Endothelial cell of umbilical vein (primary cell): ENCODE measurements around the gene TMEM98. TPM values are rescaled to one million over a fixed set of nuclear protein-coding genes. Genes with fewer than 3 reads are reported as not detected.

Experiments used
- BruUV-seq: library from RNA; stranded (reverse); fragments of 400-500 nt; replicated peaks from 2 replicates; lab custom pipeline; 2021; lab: Mats Ljungman, UMichigan
- CTCF ChIA-PET: fragments of 300-600, 350-600 bp; sonication (Branson Sonifier 250); formaldehyde crosslinking; loops from one replicate; lab custom pipeline; 2021; ENCODE audit warnings: antibody characterized with exemption, inconsistent platforms; lab: Charles Lee
- POLR2A ChIA-PET: fragments of 300-600, 350-600 bp; sonication (Branson Sonifier 250); formaldehyde crosslinking; loops from one replicate; lab custom pipeline; 2021; ENCODE audit warnings: antibody characterized with exemption, inconsistent platforms; lab: Charles Lee
- DNase-seq: peaks from one replicate; pipeline ENCODE4 v3.0.0-alpha.2; 2011; ENCODE audit warnings: low read depth, low spot score
- FAIRE-seq: peaks from 2 replicates; lab custom pipeline; 2011; peaks lifted over from hg19 to GRCh38; lab: Jason Lieb, UNC
- H2AFZ ChIP-seq: 2 replicates; pipeline ENCODE4 v1.6.0; 2012; ENCODE audit warnings: low read depth, low read length, control low read depth, inconsistent platforms
- H3K27ac ChIP-seq: 2 replicates; pipeline ENCODE4 v1.5.1; 2011; ENCODE audit warnings: low read depth, mild to moderate bottlenecking, control low read depth, low read length, moderate library complexity; ENCODE audit not compliant: insufficient read depth
- H3K27me3 ChIP-seq, 2 experiments: 2 replicates each; pipeline versions ENCODE4 v1.6.0 to v1.6.1; 2011; ENCODE audit warnings: low read length in 2 of 2, mixed read lengths in 1 of 2; ENCODE audit not compliant: control insufficient read depth in 2 of 2, insufficient read depth in 2 of 2
- H3K36me3 ChIP-seq, 2 experiments: 2 replicates in 1 of 2; 3 replicates in 1 of 2; pipeline ENCODE4 v1.5.1; 2011; ENCODE audit warnings: low read length in 2 of 2, mild to moderate bottlenecking in 1 of 2, moderate library complexity in 1 of 2; ENCODE audit not compliant: control insufficient read depth in 2 of 2, insufficient read depth in 2 of 2; ENCODE audit errors: extremely low read depth in 1 of 2
- H3K4me1 ChIP-seq: 3 replicates; pipeline ENCODE4 v1.5.1; 2011; ENCODE audit warnings: mild to moderate bottlenecking, low read length; ENCODE audit not compliant: control insufficient read depth, insufficient read depth; ENCODE audit errors: extremely low read depth
- H3K4me2 ChIP-seq: 2 replicates; pipeline ENCODE4 v1.6.1; 2011; ENCODE audit warnings: low read length, control low read depth, mixed read lengths; ENCODE audit not compliant: insufficient read depth
- H3K4me3 ChIP-seq, 3 experiments: fragments of 200-600 bp in 1 of 3; sonication (generic), shearing (Covaris generic) in 1 of 3; replicated peaks in 1 of 3; 2 replicates each; pipeline ENCODE4 v1.5.1; 2011 to 2016; ENCODE audit warnings: control low read depth in 3 of 3, low read length in 3 of 3, mild to moderate bottlenecking in 2 of 3, inconsistent platforms in 1 of 3, low read depth in 1 of 3, moderate library complexity in 1 of 3; ENCODE audit not compliant: insufficient read depth in 1 of 3
- H3K79me2 ChIP-seq: 2 replicates; pipeline ENCODE4 v1.6.0; 2012; ENCODE audit warnings: low read length, inconsistent platforms; ENCODE audit not compliant: control insufficient read depth, insufficient read depth
- H3K9ac ChIP-seq: replicated peaks from 2 replicates; pipeline ENCODE3; 2011; ENCODE audit warnings: low read length, control low read depth; ENCODE audit not compliant: insufficient read depth; ENCODE audit errors: extremely low read depth
- H3K9me1 ChIP-seq: replicated peaks from 3 replicates; pipeline ENCODE4 v1.6.0; 2011; ENCODE audit warnings: mild to moderate bottlenecking, low read length; ENCODE audit not compliant: control insufficient read depth, insufficient read depth; ENCODE audit errors: extremely low read depth
- H3K9me3 ChIP-seq: replicated peaks from 2 replicates; pipeline ENCODE4 v1.5.1; 2012; ENCODE audit warnings: low read length, inconsistent platforms; ENCODE audit not compliant: control insufficient read depth, insufficient read depth
- H4K20me1 ChIP-seq: replicated peaks from 2 replicates; pipeline ENCODE3; 2011; ENCODE audit warnings: mild to moderate bottlenecking, low read length; ENCODE audit not compliant: control insufficient read depth, insufficient read depth; ENCODE audit errors: extremely low read depth
- EZH2 ChIP-seq: IDR thresholded peaks from 2 replicates; pipeline ENCODE4 v1.6.1; 2012; ENCODE audit warnings: borderline replicate concordance, low read depth, mild to moderate bottlenecking, moderate library complexity, low read length, inconsistent platforms; ENCODE audit not compliant: severe bottlenecking
- FOS ChIP-seq: IDR thresholded peaks from 2 replicates; pipeline ENCODE4 v1.6.1; 2011; ENCODE audit warnings: mild to moderate bottlenecking, low read length, moderate library complexity, borderline replicate concordance; ENCODE audit not compliant: insufficient read depth
- JUN ChIP-seq: IDR thresholded peaks from 2 replicates; pipeline ENCODE4 v1.6.1; 2011; ENCODE audit warnings: borderline replicate concordance, low read depth; ENCODE audit not compliant: insufficient read length, insufficient read depth
- POLR2A ChIP-seq: IDR thresholded peaks from 2 replicates; pipeline ENCODE4 v1.6.1; 2012; ENCODE audit warnings: low read depth, mild to moderate bottlenecking, control low read depth, low read length
- POLR2AphosphoS5 ChIP-seq: IDR thresholded peaks from 2 replicates; pipeline ENCODE4 v1.6.1; 2012; ENCODE audit warnings: low read depth, mild to moderate bottlenecking, control low read depth, low read length, moderate library complexity; ENCODE audit not compliant: insufficient read depth
- dilution Hi-C: fragments of 300-500 bp; cut with MboI; formaldehyde crosslinking; loops from one replicate; pipeline ENCODE4 v1.15.0; 2019; ENCODE audit warnings: low sequenced_read_pairs; ENCODE audit not compliant: extremely low pct_ligation_motif_present
- intact Hi-C: fragments of 100-400 bp; cut with micrococcal nuclease; formaldehyde crosslinking; loops from one replicate; pipeline ENCODE4 v1.10.0; 2022
- polyA plus RNA-seq, 4 experiments: library from polyadenylated mRNA; depleted of rRNA in 3 of 4; stranded (reverse) in 3 of 4; unstranded in 1 of 4; fragments of >200 nt; gene quantifications; 2 replicates each; pipeline versions ENCODE4 v1.2.1 to v1.2.3, GENCODE V29; 2011 to 2012; ENCODE audit warnings: missing spikeins in 1 of 4
- total RNA-seq: library from RNA; stranded (reverse); gene quantifications from 2 replicates; pipeline ENCODE4 v1.2.3, GENCODE V29; 2021
- TF ChIP-seq, protein P1 (sequence below), 2 donors: IDR thresholded peaks; 1 replicate in 1 of 2; 2 replicates in 1 of 2; pipeline ENCODE4 v1.5.1; 2011; ENCODE audit warnings: low read length in 2 of 2, mild to moderate bottlenecking in 2 of 2, moderate library complexity in 2 of 2, control low read depth in 1 of 2, inconsistent platforms in 1 of 2, low read depth in 1 of 2; ENCODE audit not compliant: insufficient read depth in 1 of 2; ENCODE audit errors: extremely low read depth in 1 of 2
- TF ChIP-seq, protein P2 (sequence below): IDR thresholded peaks from 2 replicates; pipeline ENCODE4 v1.6.1; 2011; ENCODE audit not compliant: insufficient read depth, insufficient read length

Gene TMEM98
- total and polyA plus RNA-seq, 2 donors (not counting 3 experiments of a cell fraction or from before 2014, with no cell fraction given), result 83.6 to 456 TPM

DNA sequence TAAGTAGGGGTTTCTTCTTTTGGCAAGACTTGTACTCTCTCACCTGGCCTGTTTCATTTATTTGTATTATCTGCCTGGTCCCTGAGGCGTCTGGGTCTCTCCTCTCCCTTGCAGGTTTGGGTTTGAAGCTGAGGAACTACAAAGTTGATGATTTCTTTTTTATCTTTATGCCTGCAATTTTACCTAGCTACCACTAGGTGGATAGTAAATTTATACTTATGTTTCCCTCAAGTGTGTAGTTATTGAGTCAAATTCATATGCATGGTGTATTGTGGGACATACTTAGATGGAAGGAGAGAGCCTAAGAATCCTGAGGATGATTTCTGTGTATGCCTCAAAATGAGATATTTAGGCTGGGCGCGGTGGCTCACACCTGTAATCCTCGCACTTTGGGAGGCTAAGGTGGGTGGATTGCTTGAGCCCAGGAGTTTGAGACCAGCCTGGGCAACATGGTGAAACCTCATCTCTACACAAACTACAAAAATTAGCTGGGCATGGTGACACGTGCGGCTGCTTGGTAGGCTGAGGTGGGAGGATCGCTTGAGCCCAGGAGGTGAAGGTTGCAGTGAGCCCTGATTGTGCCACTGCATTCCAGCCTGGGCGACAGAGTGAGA lies 13.6 kb downstream of the TMEM98 start:
- CTCF ChIA-PET, result interaction anchor here (0.6 to 2.0 kb wide), 17 partner anchors 9 to 810 kb away, joined by 3 to 8 read pairs (median 3); no protein-coding TSS in a partner anchor
- dilution Hi-C loops, result no loop called here

More for the DNA sequence above, 13.6 kb downstream of the TMEM98 start:
- no peak for FAIRE-seq
- no peak for TF ChIP-seq FOS
- no peak for TF ChIP-seq POLR2A
- TF ChIP-seq EZH2, result no peak
- TF ChIP-seq JUN, result no peak
- TF ChIP-seq, protein P1, sequence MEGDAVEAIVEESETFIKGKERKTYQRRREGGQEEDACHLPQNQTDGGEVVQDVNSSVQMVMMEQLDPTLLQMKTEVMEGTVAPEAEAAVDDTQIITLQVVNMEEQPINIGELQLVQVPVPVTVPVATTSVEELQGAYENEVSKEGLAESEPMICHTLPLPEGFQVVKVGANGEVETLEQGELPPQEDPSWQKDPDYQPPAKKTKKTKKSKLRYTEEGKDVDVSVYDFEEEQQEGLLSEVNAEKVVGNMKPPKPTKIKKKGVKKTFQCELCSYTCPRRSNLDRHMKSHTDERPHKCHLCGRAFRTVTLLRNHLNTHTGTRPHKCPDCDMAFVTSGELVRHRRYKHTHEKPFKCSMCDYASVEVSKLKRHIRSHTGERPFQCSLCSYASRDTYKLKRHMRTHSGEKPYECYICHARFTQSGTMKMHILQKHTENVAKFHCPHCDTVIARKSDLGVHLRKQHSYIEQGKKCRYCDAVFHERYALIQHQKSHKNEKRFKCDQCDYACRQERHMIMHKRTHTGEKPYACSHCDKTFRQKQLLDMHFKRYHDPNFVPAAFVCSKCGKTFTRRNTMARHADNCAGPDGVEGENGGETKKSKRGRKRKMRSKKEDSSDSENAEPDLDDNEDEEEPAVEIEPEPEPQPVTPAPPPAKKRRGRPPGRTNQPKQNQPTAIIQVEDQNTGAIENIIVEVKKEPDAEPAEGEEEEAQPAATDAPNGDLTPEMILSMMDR (IDR thresholded peaks at IDR 0.05; ENCODE audit: extremely low read depth in 1 of 2, insufficient read depth in 1 of 2, low read depth in 1 of 2, low read length in 2 of 2), result peak in 1 of 2 donors; percentile 24
- TF ChIP-seq POLR2AphosphoS5, result no peak
- TF ChIP-seq, protein P2, sequence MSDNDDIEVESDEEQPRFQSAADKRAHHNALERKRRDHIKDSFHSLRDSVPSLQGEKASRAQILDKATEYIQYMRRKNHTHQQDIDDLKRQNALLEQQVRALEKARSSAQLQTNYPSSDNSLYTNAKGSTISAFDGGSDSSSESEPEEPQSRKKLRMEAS, result no peak
- peaks cover 7 to 20% of the 10 kb centered on the region in 2 experiments for H3K36me3 ChIP-seq
- intact Hi-C loops, result no loop called here
- no peak overlapping the region for H3K27ac ChIP-seq
- H3K9me3 ChIP-seq, result no peaks in the 10 kb centered on the region
- H2AFZ ChIP-seq, result no peak overlapping the region
- no peaks in the 10 kb centered on the region for H4K20me1 ChIP-seq
- H3K4me2 ChIP-seq, result no peak overlapping the region
- no peaks in the 10 kb centered on the region for H3K27me3 ChIP-seq
- no TSS peak for BruUV-seq
- no peak for DNase-seq
- no peaks in the 10 kb centered on the region for H3K9me1 ChIP-seq
- H3K79me2 ChIP-seq, result no peaks in the 10 kb centered on the region
- POLR2A ChIA-PET, result no interaction called here
- no peak overlapping the region for H3K9ac ChIP-seq
- no peak overlapping the region for H3K4me3 ChIP-seq
- peaks cover 8% of the 10 kb centered on the region for H3K4me1 ChIP-seq
